H1 (cell line): ENCODE measurements around the gene NXT1. TPM values are rescaled to one million over a fixed set of nuclear protein-coding genes. Genes with fewer than 3 reads are reported as not detected.

Experiments
- CBX5 ChIP-seq: fragments of 300-800, 300-1000 bp; sonication (generic); IDR thresholded peaks from 2 replicates; pipeline ENCODE4 v1.7.1; 2016; ENCODE audit warnings: antibody characterized with exemption, low read length, low read depth
- polyA plus RNA-seq, 7 experiments: library from polyadenylated mRNA; depleted of rRNA in 3 of 7; stranded (reverse) in 5 of 7; unstranded in 2 of 7; fragments of >200 nt in 5 of 7; fragments of 200-250 nt in 2 of 7; gene quantifications; 1 replicate in 5 of 7; 2 replicates in 1 of 7; 4 replicates in 1 of 7; pipeline versions ENCODE4 v1.2.1 to v1.2.3, GENCODE V29; 2011 to 2013; ENCODE audit warnings: missing spikeins in 2 of 7, mixed read lengths in 2 of 7
- total RNA-seq: library from RNA; stranded (reverse); fragmentation: NEBNext Ultra II Directional; extraction: Animal tissue kit (Norgen Biotek cat#: 25700); gene quantifications from 2 replicates; pipeline ENCODE4 v1.2.1, GENCODE V29; 2021

The NXT1 gene
- total and polyA plus RNA-seq, 2 of the 8 experiments (the other 6 are each of a cell fraction or from before 2014, with no cell fraction given) = 23.1 to 26.5 TPM

DNA sequence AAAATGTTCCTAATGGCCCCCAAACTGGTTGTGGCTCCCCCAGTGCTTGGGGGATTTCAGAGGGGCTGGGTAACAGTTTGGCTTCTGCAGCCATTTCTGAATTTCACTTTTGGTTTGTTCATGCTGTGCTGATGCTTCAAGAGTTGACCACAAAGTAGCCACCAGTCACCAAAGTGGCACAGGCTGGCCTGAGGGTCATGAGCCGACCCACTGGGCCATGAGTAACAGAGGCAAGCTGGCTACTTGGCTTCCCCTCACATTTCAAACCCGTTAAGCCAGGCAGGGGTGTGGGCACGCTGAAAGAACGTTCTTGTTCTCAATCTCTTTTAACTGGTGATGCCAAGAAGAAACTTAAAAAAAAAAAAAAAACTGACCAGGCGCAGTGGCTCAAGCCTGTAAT, 15.1 kb upstream of the NXT1 start (continued):
- TF ChIP-seq CBX5 = no peak
- TF ChIP-seq, all 59 proteins: peak for 0
